Retina (tissue), 1 donor: ENCODE data around the gene DOCK6.
"Not testable (repeated sequence)": the region's sequence is repeated elsewhere in the genome, so short reads cannot be mapped to it uniquely, and the experiment has no call there.

Experiments
- DNase-seq: peaks from one replicate; pipeline ENCODE4 v3.0.0-alpha.2; 2016

The DOCK6 gene

DNA sequence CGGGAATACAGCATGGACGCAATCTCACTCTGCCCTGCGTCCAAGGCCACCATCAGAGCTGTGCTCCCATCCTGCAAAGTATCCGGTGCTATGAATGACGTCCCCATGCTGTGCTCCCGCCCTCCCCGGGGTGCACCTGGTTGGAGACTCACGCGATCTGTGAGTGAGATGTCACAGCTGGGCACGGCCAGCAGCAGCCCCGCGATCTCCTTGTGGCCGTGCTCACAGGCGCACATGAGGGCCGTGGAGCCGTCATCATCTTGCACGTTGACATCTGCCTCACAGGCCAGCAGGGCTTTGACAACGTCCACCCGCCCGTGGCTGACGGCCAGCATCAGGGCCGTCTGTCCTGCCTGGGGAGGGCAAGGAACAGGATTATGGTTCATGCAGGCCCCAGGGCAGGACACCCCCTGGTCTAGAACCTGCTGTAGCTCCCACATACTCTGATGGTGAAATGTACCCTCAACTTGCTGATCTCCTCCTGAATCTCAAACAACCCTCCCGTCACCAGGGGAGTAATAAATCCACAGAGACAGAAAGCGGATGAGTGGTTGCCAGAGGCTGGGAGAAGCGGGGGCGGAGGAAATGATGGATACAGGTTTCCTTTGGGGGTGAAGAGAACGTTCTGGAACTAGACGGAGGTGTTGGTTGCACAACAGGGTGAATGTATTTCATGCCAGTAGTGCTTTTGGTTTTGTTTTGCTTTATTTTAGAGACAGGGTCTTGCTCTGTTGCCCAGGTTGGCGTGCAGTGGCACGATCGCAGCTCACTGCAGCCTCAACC is 92.2 kb downstream of the DOCK6 start:
- no peak for DNase-seq

DNA sequence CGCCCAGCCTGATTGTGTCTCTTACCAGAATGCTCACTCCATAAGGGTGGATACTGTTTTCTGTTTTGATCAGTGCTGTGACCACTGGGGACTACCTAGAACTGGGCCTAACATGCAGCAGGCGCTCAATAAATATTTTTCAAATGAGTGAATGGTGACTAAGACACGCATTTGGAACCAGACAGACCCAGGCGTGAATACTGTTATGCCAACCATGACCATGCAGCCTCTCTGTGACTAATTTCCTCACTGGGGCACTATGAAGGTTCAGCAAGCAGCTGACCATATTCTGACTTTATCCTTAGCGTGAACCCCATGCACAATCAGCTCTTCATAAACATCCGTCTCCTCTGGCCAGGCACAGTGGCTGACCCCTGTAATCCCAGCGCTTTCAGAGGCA is 93.8 kb downstream of the DOCK6 start:
- DNase-seq: no peak

DNA sequence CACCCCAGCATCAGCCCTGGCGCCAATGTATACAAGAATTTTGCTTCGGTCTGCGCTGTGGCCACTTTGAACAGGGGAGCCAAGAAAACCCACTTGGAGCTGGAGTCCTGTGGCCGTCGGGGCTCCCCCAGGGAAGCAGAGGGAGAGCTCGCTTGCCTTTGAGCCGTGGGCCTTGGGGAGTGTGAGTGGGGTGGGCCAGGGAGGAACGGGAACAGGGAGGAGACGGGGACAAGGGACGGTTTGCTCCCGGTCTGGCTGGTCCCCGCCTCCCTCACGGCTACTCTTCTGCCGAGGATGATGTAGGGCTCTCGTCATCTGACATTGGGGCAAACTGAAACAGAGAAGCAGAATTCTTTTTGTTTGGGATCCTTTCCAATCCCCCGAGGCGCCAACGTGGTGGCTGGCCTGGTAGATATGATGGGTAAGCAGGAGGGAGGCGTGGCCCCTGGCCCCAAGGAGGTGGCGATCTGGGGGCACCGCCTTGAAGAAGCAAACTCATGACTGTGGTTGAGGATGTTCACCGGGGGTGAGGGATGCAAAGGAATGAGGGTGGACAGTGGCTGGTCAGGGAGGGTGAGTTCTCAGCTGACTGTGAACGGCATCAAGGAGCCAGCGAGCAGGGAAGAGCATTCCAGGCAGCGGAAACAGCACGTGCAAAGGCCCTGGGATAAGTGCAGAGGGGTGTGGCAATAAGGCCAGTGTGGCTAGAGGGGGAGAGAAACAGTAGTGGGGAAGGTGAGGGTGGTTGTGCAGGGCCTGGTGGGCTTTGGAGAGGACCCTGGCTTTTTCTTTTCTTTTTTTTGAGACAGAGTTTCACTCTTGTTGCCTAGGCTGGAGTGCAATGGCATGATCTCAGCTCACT is 95.8 kb downstream of the DOCK6 start:
- DNase-seq: no peak

DNA sequence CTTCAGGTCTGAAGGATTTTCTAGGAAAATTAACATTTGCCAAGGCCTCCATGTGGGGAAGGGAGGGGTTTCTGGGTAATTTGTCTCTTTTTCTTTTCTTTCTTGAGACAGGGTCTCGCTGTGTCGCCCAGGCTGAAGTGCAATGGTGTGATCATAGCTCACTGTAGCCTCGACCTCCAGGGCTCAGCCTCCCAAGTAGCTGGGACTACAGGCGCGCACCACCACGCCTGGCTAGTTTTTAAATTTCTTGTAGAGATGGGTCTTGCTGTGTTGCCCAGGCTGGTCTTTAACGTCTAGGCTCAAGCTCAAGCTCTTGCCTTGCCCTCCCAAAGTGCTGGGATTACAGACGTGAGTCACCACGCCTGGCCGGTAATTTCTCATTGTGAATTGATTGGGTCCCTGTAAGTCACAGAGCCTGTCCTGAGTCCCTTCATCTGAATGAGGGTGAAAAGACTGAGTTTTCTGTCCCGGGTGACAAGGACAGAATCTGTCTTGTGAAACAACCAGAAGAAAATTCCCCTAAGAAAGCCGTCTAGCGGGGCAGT is 96.8 kb downstream of the DOCK6 start:
- DNase-seq: no peak

DNA sequence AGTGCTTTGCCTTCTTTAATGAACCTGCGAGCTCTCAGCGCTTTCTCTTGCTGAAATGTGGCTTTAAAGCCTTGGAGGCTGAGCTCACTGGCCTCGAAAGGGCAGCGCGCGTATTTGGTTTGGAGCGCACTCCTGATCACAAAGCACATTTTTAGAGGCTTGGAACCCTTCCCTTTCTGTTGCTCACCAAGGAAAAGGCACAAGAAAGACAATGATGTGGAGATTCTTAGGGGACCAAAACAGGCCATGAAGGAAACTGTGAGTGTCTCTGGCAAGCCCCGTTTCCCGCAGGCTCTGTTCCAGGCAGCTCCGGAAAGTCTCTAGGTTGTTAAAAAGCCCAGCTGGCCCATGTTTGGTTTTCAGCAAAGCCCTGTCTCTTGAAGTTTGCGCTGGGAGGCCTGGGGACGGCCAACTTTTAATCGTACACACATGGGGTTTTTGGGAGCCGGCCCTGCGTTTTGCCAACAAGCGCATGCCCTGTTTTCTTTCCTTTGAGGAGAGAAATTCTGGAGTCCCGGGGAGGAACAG is 97.4 kb downstream of the DOCK6 start:
- DNase-seq: no peak

DNA sequence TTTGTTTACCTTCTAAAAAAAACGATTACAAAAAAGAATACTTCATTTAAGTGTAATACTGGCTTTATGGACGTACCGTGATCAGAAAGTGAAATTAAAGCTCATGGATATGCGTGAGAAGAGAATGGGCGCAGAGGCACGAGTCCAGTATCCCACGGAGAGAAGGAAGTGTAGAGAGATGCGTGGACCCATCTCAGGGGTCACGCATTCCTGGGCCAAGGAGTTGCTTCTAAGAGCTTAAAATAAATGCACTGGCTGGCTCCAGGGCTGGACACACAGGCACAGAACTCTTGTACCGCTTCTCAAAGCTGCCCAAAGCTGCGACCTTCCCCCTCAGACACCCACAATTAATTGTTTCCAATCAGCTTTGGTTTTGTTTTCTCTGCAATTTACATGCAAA is 98.0 kb downstream of the DOCK6 start:
- no peak for DNase-seq

DNA sequence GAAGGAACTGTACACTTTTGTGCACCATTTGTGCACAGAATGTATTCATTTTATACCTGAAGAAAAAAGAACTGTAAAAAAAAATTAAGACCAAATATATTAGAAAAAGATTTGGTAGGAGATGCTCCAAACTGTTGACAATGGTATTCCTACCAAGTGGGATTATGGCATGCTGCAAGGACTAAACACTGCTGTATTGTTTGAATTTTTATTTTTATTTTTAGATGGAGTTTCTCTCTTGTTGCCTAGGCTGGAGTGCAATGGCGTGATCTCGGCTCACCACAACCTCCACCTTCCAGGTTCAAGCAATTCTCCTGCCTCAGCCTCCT is 101.9 kb downstream of the DOCK6 start:
- DNase-seq: not testable (repeated sequence)

DNA sequence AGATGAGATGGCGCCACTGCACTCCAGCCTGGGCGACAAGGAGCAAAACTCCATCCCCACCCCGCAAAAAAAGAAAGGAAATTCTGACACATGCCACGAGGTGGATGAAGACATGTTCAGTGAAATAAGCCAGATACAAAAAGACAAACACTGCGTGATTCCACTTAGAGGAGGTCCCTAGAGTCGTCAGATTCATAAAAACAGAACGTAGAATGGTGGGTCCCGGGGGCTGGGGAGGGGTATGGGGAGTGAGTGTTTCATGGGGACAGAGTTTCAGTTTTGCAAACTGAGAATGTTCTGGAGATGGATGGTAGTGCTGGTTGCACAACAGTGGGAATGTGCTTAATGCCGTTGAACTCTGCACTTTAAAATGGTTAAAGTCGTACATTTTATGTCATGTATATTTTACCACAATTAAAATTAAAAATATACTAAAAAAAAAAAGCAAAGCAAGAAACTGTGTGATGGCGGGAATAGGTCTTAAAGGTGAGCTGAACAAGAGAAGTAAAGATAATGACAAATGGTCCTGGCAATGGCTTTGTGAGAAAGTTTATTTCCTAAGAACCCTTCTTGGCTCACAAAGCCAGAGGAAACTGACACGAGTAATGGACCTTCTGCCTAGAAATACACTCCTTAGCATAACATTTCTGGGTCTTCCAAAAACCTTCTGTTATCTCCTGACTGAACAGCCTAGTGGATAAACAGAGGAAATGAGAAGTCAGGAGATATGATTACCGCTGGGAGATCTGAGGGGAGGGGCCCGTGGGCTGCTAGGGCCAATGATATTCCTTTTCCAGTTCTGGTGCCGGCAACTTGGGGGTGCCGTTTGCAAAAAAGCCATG is 102.5 kb downstream of the DOCK6 start:
- DNase-seq: no peak

DNA sequence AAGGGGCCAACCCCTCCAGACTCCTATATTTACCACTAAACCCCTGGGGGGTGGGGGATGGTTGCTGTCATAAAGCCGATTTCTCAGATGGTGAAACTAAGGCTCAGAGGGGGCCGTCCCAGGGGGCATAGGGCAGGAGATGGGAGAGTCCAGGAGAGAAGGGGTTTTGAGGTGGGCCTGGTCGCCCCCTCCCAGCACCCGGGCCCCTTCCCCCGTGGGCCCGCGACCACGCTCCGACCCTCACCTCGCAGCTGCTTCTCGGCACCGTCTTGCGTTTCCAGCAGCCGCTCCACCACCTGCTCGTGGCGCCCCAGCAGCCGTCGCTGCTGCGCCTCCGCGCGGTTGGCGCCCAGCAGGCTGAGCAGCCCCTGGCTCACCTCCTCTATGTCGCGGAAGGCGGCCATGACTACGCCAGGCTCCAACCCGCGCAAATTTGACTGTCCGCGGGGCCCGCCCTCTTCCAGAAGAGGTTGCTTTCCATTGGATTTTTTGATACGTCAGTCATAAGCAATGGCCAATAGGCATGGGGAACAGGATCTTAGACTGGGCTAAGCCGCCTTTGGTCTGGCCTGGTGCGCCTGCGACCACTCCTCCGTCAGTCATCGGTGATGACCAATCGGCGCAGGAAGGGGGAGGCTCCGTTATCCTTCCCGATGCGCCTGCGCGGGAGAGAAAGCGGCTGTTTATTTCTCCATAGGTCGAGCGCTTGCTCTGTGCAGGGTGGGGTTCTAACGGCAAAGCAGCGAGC is 106.8 kb downstream of the DOCK6 start, which contains the start of gene SPC24:
Gene SPC24, minus strand, starts transcription at position 410 of the 748 bp plus-strand sequence. Its CDS starts 6 bp downstream, at position 404.
- peak; percentile 97 for DNase-seq

DNA sequence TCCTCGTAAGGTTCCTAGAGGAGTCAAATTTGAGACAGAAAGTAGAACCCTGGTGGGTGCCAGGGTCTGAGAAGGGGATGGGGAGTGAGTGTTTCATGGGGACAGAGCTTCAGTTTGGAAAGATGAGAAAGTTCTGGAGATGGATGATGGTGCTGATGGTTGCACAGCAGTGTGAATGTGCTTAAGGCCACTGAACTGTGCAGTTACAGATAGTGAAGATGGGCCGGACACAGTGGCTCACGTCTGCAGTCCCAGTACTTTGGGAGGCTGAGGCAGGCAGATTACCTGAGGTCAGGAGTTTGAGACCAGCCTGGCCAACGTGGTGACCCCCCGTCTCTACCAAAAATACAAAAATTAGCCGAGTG is 107.7 kb downstream of the DOCK6 start:
- DNase-seq: no peak

DNA sequence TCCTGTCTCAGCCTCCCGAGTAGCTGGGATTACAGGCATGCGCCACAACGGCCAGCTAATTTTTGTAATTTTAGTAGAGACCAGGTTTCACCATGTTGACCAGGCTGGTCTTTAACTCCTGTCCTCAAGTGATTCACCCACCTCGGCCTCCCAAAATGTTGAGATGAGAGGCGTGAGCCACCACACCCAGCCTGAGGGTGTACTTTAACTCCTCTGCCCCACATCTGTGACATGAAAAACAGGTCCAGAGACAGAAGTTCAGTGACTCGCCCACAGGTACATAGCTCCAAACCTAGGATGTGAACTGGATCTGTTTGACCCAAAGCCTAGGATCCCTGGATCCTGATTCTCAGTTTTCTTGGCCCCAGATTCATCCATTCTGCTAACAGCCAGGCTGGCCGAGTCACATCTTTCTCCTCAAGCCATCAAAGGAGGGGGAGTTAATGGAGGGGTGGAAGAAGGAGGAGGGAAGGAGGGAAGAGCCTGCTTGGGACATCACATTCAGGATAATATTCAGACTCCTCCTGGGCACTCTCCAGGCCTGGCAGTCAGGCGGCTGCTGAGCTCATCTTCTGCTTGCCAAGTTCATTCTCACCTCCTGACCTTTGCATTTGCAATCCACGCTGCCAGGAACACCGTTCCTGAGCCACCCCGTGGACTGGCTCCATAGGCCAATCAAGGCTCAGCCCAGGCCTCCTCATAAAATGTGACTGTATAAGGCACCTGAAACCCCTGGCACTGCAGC is 109.8 kb downstream of the DOCK6 start:
- DNase-seq: no peak

DNA sequence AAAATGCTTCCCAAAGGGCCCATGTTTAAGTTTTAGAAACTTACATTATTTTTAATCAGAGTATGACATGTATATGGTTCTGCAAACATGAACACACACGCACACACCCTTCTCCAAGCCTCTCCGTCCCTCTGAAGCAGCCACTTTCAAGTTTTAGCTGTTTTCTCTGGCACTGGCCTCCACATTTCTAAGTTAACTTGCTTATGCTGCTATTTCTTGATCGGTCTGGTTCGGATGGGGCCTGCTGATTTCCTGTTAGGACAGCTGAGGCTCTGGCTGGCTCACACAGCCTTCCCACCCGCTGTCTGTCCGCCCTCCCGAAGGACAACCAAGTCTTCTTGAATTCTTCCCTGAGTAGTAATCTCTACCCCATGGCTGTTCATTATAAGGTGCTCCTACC is 111.1 kb downstream of the DOCK6 start:
- DNase-seq: no peak
